Measurements from ENCODE around the gene SDHAF3.
"Not testable (repeated sequence)": the region's sequence is repeated elsewhere in the genome, so short reads cannot be mapped to it uniquely, and the experiment has no call there.

The SDHAF3 gene
- 3.7 to 6.2 reads per million in 2 donors for total RNA-seq

DNA sequence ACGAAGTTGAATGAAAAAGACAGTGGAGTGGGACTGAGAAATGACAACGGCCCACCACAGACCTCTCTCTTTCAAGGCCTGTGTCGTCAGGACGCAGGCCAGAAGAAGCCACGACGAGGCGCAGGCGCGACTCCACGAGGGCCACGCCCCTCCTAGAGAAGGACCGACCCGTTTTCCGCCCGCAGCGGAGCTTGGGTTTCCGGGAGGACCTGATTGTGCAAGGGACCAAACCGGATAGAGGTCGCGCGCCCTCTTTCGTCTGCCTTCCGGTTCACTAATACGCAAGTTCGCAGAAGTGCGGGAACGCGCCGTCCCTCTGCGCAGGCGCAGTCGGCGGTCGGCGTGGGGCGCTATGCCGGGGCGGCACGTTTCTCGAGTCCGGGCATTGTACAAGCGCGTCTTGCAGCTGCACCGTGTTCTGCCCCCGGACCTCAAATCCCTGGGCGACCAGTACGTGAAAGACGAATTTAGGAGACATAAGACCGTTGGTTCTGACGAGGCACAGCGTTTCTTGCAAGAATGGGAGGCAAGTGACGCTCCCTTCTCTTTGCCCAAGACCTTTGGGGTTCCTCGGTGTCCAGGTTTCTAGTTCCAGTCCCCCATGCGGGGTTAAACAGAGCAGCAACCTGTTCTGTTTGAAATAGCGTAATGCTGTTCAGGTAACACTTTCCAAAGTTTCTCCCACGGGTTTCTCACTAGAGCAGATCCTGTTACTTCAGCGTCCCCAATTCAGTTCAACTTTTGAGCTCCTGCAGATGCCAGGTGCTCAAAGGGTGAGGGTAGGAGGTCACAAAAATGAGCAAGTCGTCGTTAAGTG is at the start of gene SDHAF3:
TSS of gene SDHAF3 (plus strand) at position 327 of the 817 bp plus-strand sequence. CDS start at position 353, 26 bp downstream.
- DNase-seq: peak; percentile 95 to 99 (median 97)

GRCh38 chr7:97072025-97072424 is 45.5 kb upstream of the SDHAF3 start:
- DNase-seq: not testable (repeated sequence)

GRCh38 chr7:97075928-97076327 is 41.6 kb upstream of the SDHAF3 start:
- DNase-seq: no peak

DNA sequence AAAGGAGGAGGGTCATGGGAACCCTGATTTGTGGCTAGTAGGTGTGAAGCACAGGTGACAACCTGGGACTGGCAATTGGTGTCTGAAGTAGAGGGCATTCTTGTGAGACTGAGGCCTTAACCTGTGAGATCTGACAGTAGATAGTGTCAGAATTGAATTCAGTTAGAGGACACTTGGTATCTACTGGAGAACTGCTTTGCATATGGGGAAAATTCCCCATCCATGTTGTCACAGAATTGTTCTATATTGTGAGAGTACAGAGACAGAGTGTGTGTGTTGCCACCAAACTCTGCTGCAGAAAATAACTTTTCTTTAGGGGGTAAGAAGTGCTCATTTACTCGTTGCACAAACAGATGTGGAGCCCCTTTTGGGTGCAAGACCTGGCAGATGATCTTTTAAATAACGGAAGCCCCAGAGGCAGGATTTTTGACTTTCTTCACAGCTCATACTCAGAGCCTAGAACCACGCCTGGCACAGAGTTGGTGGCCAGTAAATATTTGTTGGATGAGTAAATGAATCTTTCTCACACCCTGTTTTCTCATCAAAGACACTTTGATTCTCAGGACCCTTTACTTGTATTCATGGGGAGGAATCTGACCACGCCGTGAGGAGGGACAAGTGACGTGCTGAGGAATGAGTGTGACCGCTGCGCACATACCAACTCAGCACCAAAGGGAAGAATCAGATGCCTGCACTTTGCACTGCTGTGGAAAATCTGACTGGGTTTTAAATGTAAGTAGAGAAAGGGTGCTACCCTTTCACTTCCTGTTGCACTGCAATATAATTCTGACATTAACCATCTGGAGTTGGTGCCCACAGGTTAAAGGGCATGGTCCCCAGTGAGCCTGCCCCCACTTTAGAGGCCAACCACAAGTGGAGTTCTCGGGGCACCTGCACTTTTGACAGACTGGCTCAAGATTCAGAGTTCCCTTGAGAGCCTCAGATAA is 39.2 kb upstream of the SDHAF3 start:
- DNase-seq: no peak

GRCh38 chr7:97079300-97079699 is 38.2 kb upstream of the SDHAF3 start:
- DNase-seq: no peak

- no peak for DNase-seq
These were observed 35.8 kb upstream of the SDHAF3 start for GRCh38 chr7:97081521-97082300.

- DNase-seq: no peak
These were observed 29.1 kb upstream of the SDHAF3 start for GRCh38 chr7:97088364-97088763.

DNA sequence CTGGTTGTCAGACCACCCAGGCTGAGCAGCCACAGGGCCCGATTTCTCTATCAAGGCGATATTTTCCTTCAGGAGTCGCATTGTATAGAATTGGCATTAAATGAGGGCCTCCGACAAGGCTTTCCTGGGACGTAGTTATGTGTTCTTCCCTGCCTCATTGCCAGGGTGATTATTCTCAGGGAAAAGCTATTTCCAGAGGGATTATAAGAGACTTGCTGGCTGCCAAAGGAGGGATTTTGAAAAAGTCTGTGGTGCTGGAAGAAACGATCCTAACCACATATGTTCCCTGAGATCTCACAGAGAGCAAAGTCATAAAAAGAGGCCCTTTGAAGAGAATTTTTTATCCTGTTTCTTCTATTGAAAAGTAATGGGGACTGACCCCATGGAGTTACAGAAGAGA is 27.7 kb upstream of the SDHAF3 start:
- DNase-seq: no peak

DNA sequence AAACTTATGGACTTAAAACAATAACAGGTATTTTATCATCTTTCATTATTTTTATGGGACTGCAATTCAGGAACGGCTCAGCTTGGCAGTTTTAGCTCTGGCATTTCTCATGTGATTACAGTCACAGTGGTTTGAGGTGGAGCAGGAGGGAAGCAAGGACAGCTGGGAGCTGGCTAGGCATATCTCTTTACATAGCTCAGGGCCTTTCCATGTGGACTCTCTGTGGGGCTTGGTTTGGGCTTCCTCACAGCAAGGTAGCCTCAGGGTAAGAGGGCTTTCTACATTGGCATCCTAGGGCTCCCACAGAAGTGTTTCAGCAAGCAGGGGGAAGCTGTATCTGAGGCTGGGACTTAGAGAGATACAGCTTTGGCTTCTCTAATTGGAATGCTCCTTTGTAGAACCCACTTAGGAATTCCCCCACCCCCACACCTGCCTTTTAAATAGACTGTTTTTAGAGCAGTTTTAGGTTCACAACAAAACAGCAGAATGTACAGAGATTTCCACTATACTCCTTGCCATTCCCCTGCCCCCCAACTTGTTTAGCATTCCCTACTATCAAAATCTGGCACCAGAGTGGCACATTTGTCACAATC is 26.6 kb upstream of the SDHAF3 start:
- no peak for DNase-seq

DNA sequence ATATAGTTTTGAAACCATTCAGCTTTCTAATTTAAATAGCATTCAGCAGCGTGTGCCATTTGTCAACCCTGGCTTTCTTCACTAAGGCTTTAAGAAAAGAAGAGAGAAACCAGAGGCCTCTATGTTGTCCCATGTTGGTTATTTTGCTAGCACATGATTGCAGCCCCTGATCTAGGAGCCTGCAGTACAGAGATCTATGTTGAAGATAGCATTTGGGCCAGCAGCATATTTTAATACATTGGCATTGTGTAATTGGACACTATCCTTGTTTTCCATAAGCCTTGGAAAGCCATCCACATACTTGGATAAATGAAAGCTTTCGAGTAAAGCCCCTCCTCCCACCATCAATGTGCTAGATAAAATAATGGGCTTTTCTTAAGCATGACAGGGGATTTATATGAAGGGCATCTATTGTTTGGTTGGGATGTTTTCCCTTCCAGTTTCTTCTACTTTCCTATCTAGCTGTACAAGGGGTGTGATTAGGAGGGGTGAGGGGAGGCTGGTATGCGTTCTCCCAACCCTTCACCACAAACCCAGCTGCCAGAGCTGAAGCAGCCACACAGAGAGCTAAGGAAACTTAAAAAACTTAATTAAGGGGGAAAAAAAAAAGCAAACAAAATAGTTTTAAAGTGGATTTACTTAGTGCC is 23.1 kb upstream of the SDHAF3 start:
- no peak for DNase-seq

- DNase-seq: no peak
These were observed 21.5 kb upstream of the SDHAF3 start for GRCh38 chr7:97096037-97096436.

- DNase-seq: no peak
These were observed 20.8 kb upstream of the SDHAF3 start for GRCh38 chr7:97096661-97097060.

DNA sequence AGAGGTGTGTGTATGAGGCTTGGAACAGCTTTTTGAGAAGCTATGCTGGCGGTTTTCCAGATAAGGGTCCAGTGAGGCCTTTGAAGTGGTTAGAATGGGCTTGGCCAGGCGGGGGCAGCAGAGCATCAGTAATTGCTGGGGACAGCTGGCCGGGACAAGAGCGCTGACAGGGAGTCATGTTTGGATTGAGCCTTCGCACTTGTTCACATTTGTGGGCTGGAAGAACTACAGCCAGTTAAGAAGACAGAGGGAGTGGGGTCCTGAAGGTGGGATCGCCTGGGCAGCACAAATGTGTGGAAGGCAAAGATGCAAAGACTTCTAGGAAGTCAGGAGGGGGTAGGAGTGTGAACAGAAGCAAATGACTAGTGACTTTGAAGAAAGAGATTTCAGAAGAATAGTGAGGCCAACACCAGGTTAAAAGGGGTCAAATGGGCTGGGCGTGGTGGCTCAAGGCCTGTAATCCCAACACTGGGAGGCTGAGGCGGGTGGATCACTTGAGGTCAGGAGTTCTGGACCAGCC is 12.7 kb upstream of the SDHAF3 start:
- peak; percentile 36 to 61 (median 39) for DNase-seq

- no peak for DNase-seq
These were observed 10.2 kb upstream of the SDHAF3 start for GRCh38 chr7:97107192-97107800.

DNA sequence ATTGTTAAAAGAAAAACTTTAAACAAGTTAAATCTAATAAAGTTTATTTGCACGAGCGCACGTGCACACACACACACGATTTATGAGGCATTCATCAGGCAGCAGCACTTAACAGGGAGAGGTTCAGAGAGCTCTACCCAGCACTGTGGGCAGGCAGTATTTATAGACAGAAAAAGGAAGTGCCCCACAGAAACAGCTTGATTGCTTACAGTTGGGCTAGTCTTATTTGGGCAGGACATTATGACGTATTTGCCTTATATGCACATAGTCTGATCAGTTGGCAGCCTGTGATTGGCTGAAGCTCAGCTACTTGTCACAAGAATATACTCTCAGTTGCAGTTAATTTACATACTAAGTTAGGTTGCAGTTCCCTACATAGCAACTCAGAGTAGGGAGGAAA is 1.2 kb upstream of the SDHAF3 start:
- DNase-seq: peak in 1 of 5 experiments; percentile 10

DNA sequence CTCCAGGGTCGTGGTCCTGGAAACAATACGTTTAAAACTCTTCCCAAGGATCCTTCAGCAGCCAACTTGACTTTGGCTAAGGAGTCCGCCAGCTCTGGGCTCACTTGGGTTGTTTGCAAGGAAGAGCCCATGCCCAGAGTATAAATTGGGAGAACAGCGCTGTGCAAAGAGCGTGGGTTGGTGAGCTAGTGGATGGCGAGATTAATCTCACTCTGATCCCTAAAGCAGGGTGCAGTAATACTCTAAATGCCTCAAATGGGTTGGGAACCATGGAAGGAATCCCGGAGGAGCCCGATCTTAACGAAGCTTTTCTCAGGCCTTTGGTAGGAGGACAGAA is 495 bp upstream of the SDHAF3 start:
- DNase-seq: no peak

DNA sequence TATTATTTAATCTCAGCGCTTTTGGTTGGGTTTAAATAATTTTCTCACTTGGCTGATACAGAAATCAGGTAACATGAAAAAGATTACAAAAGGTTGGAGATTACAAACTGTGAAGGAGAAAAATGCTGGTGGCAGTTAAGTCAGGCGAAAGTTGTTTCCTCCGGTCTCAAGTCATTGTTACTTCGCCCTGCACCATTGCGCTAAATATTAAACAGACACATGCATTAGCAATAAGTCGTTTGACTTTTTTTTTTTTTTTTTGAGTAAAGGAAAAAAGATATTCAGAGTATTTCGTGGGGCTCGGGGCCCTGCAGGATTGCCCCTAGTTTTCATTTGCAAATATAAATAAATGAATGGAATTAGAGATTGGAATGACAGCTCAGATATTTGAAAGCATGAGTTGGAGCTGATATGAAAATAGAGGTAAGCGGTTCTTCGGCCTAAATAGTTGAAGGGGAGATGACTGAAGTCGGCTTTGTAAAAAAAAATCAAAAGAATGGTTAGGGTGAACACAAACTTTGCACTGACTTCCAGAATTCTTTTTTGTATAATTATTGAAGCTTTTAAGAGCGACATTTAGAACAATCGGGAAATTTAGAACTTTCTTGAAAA is 914 bp downstream of the SDHAF3 start:
- DNase-seq: peak in 1 of 5 experiments; percentile 31

DNA sequence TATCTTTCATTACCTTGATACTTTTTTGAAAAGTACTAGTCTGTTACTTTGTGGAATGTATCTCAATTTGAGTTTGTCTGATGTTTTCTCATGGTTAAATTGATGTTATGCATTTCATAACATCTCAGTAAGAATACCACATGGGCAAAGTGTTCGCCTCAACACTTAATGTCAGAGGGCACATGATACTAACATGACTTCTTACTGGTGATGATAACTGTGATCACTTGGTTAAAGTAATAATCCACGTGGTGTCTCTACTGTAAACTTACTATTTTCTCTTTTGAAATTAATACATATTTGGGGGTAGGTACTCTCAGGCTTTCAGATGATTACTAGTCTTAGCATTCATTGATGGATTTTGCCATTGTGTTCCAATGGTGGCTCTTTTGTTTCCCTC is 2.2 kb downstream of the SDHAF3 start:
- no peak for DNase-seq

GRCh38 chr7:97120713-97121457 is 3.4 kb downstream of the SDHAF3 start:
- DNase-seq: no peak

- not testable (repeated sequence) for DNase-seq
These were observed 5.6 kb downstream of the SDHAF3 start for GRCh38 chr7:97123115-97123514.

All from T-helper 2 cell (primary cell).